B cell (primary cell): ENCODE data around the gene NPR2. TPM values are rescaled to one million over a fixed set of nuclear protein-coding genes. Genes with fewer than 3 reads are reported as not detected.

Experiments
- ATAC-seq: fragments of 200-7000 bp; cut with Tn5 transposase; one replicate; pipeline ENCODE4 v1.10.0; 2021; ENCODE audit warnings: low read depth, mild to moderate bottlenecking, moderate number of reproducible peaks, moderate library complexity
- CTCF ChIA-PET: fragments of 350-600 bp; sonication (Branson Sonifier 250); formaldehyde crosslinking; loops from one replicate; lab custom pipeline; 2021; ENCODE audit warnings: antibody characterized with exemption, inconsistent platforms; lab: Charles Lee
- POLR2A ChIA-PET: fragments of 350-600 bp; sonication (Branson Sonifier 250); formaldehyde crosslinking; loops from one replicate; lab custom pipeline; 2021; ENCODE audit warnings: antibody characterized with exemption; lab: Charles Lee
- DNase-seq: peaks from one replicate; pipeline ENCODE4 v3.0.0; 2013
- H2AFZ ChIP-seq: 2 replicates; pipeline ENCODE4 v1.6.1; 2012; ENCODE audit warnings: mild to moderate bottlenecking, low read depth, low read length; ENCODE audit not compliant: insufficient read depth, poor library complexity, severe bottlenecking
- H3K27ac ChIP-seq, 2 donors: 1 replicate in 1 of 2; 2 replicates in 1 of 2; pipeline ENCODE4 v1.5.1; 2012 to 2013; ENCODE audit warnings: low read length in 2 of 2, mild to moderate bottlenecking in 2 of 2, moderate library complexity in 1 of 2
- H3K27me3 ChIP-seq, 4 experiments: fragments of 200-600 bp in 1 of 4; sonication (generic) in 1 of 4; replicated peaks in 1 of 4; 1 replicate in 2 of 4; 2 replicates in 2 of 4; pipeline versions ENCODE4 v1.6.1 to v1.7.0; 2013 to 2016; ENCODE audit warnings: low read length in 3 of 4, mild to moderate bottlenecking in 2 of 4, mixed read lengths in 1 of 4, moderate library complexity in 1 of 4; ENCODE audit not compliant: insufficient read depth in 4 of 4, control insufficient read depth in 3 of 4; ENCODE audit errors: control extremely low read depth in 1 of 4
- H3K36me3 ChIP-seq, 2 experiments: replicated peaks in 1 of 2; 1 replicate in 1 of 2; 2 replicates in 1 of 2; pipeline versions ENCODE4 v1.6.1 to v1.7.1; 2013; ENCODE audit warnings: low read length in 1 of 2; ENCODE audit not compliant: insufficient read depth in 2 of 2, control insufficient read depth in 1 of 2; ENCODE audit errors: control extremely low read depth in 1 of 2, extremely low read depth in 1 of 2
- H3K4me1 ChIP-seq, 2 donors: fragments of 200-600 bp in 1 of 2; sonication (generic) in 1 of 2; 1 replicate in 1 of 2; 2 replicates in 1 of 2; pipeline versions ENCODE4 v1.5.1 to v1.6.1; 2013 to 2017; ENCODE audit warnings: low read length in 2 of 2; ENCODE audit not compliant: control insufficient read depth in 2 of 2, insufficient read depth in 2 of 2
- H3K4me2 ChIP-seq: replicated peaks from 2 replicates; pipeline ENCODE3; 2012; ENCODE audit warnings: mild to moderate bottlenecking, low read depth, low read length; ENCODE audit not compliant: poor library complexity, severe bottlenecking
- H3K4me3 ChIP-seq, 5 experiments: fragments of 200-600 bp in 1 of 5; sonication (generic) in 1 of 5; 1 replicate in 3 of 5; 2 replicates in 2 of 5; pipeline versions ENCODE4 v1.5.1 to v1.7.0; 2011 to 2016; ENCODE audit warnings: low read length in 4 of 5, mild to moderate bottlenecking in 4 of 5, low read depth in 2 of 5, control low read depth in 1 of 5, moderate library complexity in 1 of 5; ENCODE audit not compliant: insufficient read depth in 1 of 5; ENCODE audit errors: control extremely low read depth in 1 of 5, extremely low read depth in 1 of 5
- H3K79me2 ChIP-seq: fragments of 200-600 bp; sonication (generic); one replicate; pipeline ENCODE4 v1.6.0; 2016; ENCODE audit warnings: low read length; ENCODE audit not compliant: control insufficient read depth, insufficient read depth
- H3K9ac ChIP-seq: fragments of 200-600 bp; sonication (generic); 2 replicates; pipeline ENCODE4 v1.6.1; 2017; ENCODE audit warnings: mild to moderate bottlenecking, low read length, moderate library complexity
- H3K9me3 ChIP-seq, 3 donors: one replicate each; pipeline versions ENCODE4 v1.6.1 to v1.7.1; 2013; ENCODE audit warnings: low read length in 2 of 3; ENCODE audit not compliant: control insufficient read depth in 2 of 3, insufficient read depth in 1 of 3; ENCODE audit errors: control extremely low read depth in 1 of 3
- H4K20me1 ChIP-seq: 2 replicates; pipeline ENCODE4 v1.6.0; 2012; ENCODE audit warnings: mild to moderate bottlenecking, low read length; ENCODE audit not compliant: insufficient read depth, control insufficient read depth, poor library complexity, severe bottlenecking
- H3K27ac Mint-ChIP-seq: one replicate; pipeline ENCODE4 v1.8.0; 2021; ENCODE audit warnings: mixed read lengths
- H3K27me3 Mint-ChIP-seq: one replicate; pipeline ENCODE4 v1.8.0; 2021; ENCODE audit warnings: mixed read lengths
- H3K4me1 Mint-ChIP-seq: one replicate; pipeline ENCODE4 v1.8.0; 2021; ENCODE audit warnings: mixed read lengths
- H3K4me3 Mint-ChIP-seq: one replicate; pipeline ENCODE4 v1.8.0; 2021; ENCODE audit warnings: mixed read lengths
- H3K9me3 Mint-ChIP-seq: one replicate; pipeline ENCODE4 v1.8.0; 2022; ENCODE audit warnings: mixed read lengths; ENCODE audit not compliant: insufficient read depth
- EZH2 ChIP-seq: IDR thresholded peaks from 2 replicates; pipeline ENCODE4 v1.6.1; 2012; ENCODE audit warnings: borderline replicate concordance, low read depth, mild to moderate bottlenecking, moderate library complexity, low read length; ENCODE audit not compliant: insufficient read depth, poor library complexity, severe bottlenecking
- WGBS: methylation state at CpG from one replicate; pipeline ENCODE4 v1.1.5; 2013; ENCODE audit warnings: missing lambda C conversion rate; ENCODE audit not compliant: insufficient coverage; 5-methylcytosine and 5-hydroxymethylcytosine counted together
- intact Hi-C: fragments of 100-400 bp; cut with micrococcal nuclease; formaldehyde crosslinking; loops from one replicate; pipeline ENCODE4 v1.10.0; 2022
- polyA plus RNA-seq: library from polyadenylated mRNA; depleted of rRNA; stranded (reverse); fragments of >200 nt; gene quantifications from 2 replicates; pipeline ENCODE4 v1.2.3, GENCODE V29; 2012
- total RNA-seq, 2 donors: library from RNA; stranded (reverse); fragments of 120-200 nt in 1 of 2; gene quantifications; 1 replicate in 1 of 2; 2 replicates in 1 of 2; pipeline versions ENCODE4 v1.2.3 to v1.2.4, GENCODE V29; 2013 to 2022
- TF ChIP-seq, protein P1 (sequence below): fragments of 200-600 bp; IDR thresholded peaks from one replicate; pipeline ENCODE4 v1.8.0; 2022; ENCODE audit warnings: antibody characterized with exemption, mild to moderate bottlenecking

Gene NPR2
- total and polyA plus RNA-seq, 2 donors (not counting 1 experiment from before 2014, with no cell fraction given), result 7.6 to 8.0 TPM

DNA sequence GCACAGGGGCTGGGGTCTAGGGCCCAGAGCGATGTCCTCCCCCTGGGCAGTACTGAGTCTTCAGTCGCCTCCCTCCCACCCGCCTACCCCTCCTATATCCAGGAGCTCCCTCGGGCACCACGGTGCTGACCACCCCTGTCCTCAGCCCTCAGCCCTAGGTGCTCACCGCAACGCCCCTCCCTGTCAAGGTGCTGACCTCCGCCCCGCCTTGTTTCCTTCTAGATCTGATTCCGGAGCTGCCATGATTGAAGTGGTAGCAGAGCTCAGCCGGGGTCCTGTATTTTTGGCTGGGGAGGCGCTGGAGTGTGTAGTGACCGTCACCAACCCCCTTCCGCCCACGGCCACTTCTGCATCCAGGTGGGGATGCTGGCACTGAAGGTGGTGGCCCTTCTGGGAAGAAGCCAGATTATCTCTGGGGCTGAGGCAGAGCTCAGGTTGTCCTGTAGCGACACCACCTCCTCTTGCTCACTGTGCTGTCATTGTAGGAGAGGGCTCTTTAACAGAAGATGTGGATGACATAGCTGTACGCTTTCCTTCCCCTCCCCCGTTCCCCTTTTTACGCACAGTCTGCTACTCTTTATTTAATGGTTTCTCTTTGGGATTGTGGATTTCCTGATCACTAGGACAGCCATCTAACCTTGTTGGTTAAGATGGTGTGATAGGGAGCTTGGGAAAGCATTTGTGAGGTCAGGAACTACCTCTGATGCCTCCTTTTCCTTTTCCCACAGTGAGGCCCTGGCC, 41.7 kb upstream of the NPR2 start:
- ATAC-seq (peak; percentile 46), DNase-seq (peak; percentile 67)
- H3K4me2 ChIP-seq, result peak overlapping the region; percentile 88
- H3K79me2 ChIP-seq, result peaks cover 91% of the 10 kb centered on the region
- Mint-ChIP-seq H3K27me3 (no peaks in the 10 kb centered on the region), H3K4me1 (peaks cover 49% of the 10 kb centered on the region), H3K4me3 (peak overlapping the region; percentile 96), H3K9me3 (no peaks in the 10 kb centered on the region), H3K27ac (peak overlapping the region; percentile 96)
- peaks cover 35% of the 10 kb centered on the region for H4K20me1 ChIP-seq
- POLR2A ChIA-PET, result interaction anchor here (0.6 to 2.4 kb wide), 7 partner anchors 12 to 145 kb away, joined by 3 to 29 read pairs (median 4); partner anchors contain the start of genes CREB3, HINT2 and TLN1
- no peak for TF ChIP-seq EZH2
- TF ChIP-seq, protein P1, sequence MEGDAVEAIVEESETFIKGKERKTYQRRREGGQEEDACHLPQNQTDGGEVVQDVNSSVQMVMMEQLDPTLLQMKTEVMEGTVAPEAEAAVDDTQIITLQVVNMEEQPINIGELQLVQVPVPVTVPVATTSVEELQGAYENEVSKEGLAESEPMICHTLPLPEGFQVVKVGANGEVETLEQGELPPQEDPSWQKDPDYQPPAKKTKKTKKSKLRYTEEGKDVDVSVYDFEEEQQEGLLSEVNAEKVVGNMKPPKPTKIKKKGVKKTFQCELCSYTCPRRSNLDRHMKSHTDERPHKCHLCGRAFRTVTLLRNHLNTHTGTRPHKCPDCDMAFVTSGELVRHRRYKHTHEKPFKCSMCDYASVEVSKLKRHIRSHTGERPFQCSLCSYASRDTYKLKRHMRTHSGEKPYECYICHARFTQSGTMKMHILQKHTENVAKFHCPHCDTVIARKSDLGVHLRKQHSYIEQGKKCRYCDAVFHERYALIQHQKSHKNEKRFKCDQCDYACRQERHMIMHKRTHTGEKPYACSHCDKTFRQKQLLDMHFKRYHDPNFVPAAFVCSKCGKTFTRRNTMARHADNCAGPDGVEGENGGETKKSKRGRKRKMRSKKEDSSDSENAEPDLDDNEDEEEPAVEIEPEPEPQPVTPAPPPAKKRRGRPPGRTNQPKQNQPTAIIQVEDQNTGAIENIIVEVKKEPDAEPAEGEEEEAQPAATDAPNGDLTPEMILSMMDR, result no peak
- peak overlapping the region; percentile 81 for H3K9ac ChIP-seq
- H2AFZ ChIP-seq, result peak overlapping the region; percentile 82
- peaks cover 2 to 40% of the 10 kb centered on the region in 2 experiments for H3K36me3 ChIP-seq
- 0% methylated on average over 9 of the region's 19 CpGs for WGBS
- H3K9me3 ChIP-seq, result no peaks in the 10 kb centered on the region
- H3K27ac ChIP-seq, result peak overlapping the region; percentile 71 to 77
- peaks cover 37 to 41% of the 10 kb centered on the region in 2 donors for H3K4me1 ChIP-seq
- intact Hi-C loops, result loop anchor here (1.0 kb wide), 4 partner anchors 8 to 145 kb away; partner anchors contain the start of genes CREB3 and TLN1
- H3K4me3 ChIP-seq, result peak overlapping the region; percentile 49 to 92 (median 84)
- no peaks in the 10 kb centered on the region for H3K27me3 ChIP-seq
- CTCF ChIA-PET, result interaction anchor here (1.0 to 9.4 kb wide), 14 partner anchors 9 to 146 kb away, joined by 3 to 142 read pairs (median 5); partner anchors contain the start of genes ARHGEF39, CREB3, SPAG8 and TLN1

DNA sequence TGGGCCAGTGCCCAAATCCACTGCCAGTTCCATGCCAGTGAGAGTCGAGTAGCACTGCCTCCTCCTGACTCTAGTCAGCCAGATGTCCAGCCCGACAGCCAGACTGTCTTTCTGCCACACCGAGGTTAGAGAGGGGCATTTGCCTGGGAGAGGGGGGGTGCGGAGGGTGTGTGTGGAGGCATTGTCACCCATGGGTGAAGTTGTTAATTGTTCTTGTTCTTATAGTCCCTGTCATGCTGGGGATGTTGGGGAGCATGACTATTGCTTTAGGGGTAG, 41.2 kb upstream of the NPR2 start:
- Mint-ChIP-seq H3K27ac (peak overlapping the region; percentile 96), H3K27me3 (no peaks in the 10 kb centered on the region), H3K4me1 (peaks cover 52% of the 10 kb centered on the region), H3K4me3 (peak overlapping the region; percentile 96), H3K9me3 (no peaks in the 10 kb centered on the region)
- CTCF ChIA-PET, result interaction anchor here (1.0 to 9.4 kb wide), 12 partner anchors 8 to 147 kb away, joined by 3 to 142 read pairs (median 5); partner anchors contain the start of genes CREB3, SPAG8 and TLN1
- Histone ChIP-seq H3K27ac (peak overlapping the region; percentile 71 to 77), H3K9ac (peak overlapping the region; percentile 81), H3K79me2 (peaks cover 92% of the 10 kb centered on the region), H3K4me1 (peaks cover 40 to 46% of the 10 kb centered on the region in 2 donors), H3K4me3 (peak overlapping the region in 4 of 5 experiments; percentile 73 to 92 (median 88)), H2AFZ (peak overlapping the region; percentile 82), H3K9me3 (no peaks in the 10 kb centered on the region), H3K27me3 (no peaks in the 10 kb centered on the region), H3K4me2 (peak overlapping the region; percentile 88), H3K36me3 (peaks cover 2 to 38% of the 10 kb centered on the region in 2 experiments), H4K20me1 (peaks cover 33% of the 10 kb centered on the region)
- POLR2A ChIA-PET, result interaction anchor here (1.3 to 2.4 kb wide), 2 partner anchors 18 to 64 kb away, joined by 3 to 29 read pairs; partner anchors contain the start of genes CREB3, HINT2 and TLN1
- WGBS, result 17% methylated on average over 1 of the region's 4 CpGs
- ATAC-seq (no peak), DNase-seq (no peak)
- TF ChIP-seq, protein P1, result no peak
- no peak for TF ChIP-seq EZH2
- intact Hi-C loops, result no loop called here
